Fibroblast of lung (primary cell): Measurements from ENCODE around the gene ACSF2.

Experiments used
- CTCF ChIP-seq, 2 donors: IDR thresholded peaks in 1 of 2; conservative IDR thresholded peaks in 1 of 2; 1 replicate in 1 of 2; 2 replicates in 1 of 2; pipeline ENCODE4 v1.5.1; 2011 to 2012; ENCODE audit warnings: low read length in 2 of 2, control low read depth in 1 of 2, inconsistent platforms in 1 of 2, low read depth in 1 of 2, mild to moderate bottlenecking in 1 of 2
- EZH2 ChIP-seq: IDR thresholded peaks from 2 replicates; pipeline ENCODE4 v1.5.1; 2012; ENCODE audit warnings: low read length, control low read depth, mild to moderate bottlenecking; ENCODE audit errors: missing control alignments

- TF ChIP-seq CTCF (conservative IDR thresholded peaks at IDR 0.05 in 1 of 2, IDR thresholded peaks at IDR 0.05 in 1 of 2; ENCODE audit: low read depth in 1 of 2, low read length in 2 of 2), result no peak
- no peak for TF ChIP-seq EZH2
Measured at GRCh38 chr17:50407921-50408320, 18.1 kb upstream of the ACSF2 start.
